MM.1S (cell line): ENCODE results near the gene ATP2B2.

Source experiments
- EZH2 ChIP-seq: fragments of 300-600 bp; sonication (generic); optimal IDR thresholded peaks from 2 replicates; pipeline ENCODE3; 2017; ENCODE audit warnings: low read depth, mild to moderate bottlenecking, antibody characterized with exemption, low read length, mixed read lengths
- TF ChIP-seq, protein P1 (sequence below): fragments of 300-600 bp; sonication (generic); IDR thresholded peaks from 2 replicates; pipeline ENCODE4 v1.5.1; 2016; ENCODE audit warnings: antibody characterized with exemption, low read length, mixed read lengths

GRCh38 chr3:10331320-10331719 is 174.1 kb downstream of the ATP2B2 start:
- TF ChIP-seq, protein P1, sequence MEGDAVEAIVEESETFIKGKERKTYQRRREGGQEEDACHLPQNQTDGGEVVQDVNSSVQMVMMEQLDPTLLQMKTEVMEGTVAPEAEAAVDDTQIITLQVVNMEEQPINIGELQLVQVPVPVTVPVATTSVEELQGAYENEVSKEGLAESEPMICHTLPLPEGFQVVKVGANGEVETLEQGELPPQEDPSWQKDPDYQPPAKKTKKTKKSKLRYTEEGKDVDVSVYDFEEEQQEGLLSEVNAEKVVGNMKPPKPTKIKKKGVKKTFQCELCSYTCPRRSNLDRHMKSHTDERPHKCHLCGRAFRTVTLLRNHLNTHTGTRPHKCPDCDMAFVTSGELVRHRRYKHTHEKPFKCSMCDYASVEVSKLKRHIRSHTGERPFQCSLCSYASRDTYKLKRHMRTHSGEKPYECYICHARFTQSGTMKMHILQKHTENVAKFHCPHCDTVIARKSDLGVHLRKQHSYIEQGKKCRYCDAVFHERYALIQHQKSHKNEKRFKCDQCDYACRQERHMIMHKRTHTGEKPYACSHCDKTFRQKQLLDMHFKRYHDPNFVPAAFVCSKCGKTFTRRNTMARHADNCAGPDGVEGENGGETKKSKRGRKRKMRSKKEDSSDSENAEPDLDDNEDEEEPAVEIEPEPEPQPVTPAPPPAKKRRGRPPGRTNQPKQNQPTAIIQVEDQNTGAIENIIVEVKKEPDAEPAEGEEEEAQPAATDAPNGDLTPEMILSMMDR = no peak
- TF ChIP-seq EZH2 = no peak
